ENCODE results near the gene SPDYE3. TPM values are rescaled to one million over a fixed set of nuclear protein-coding genes. Genes with fewer than 3 reads are reported as not detected.

Gene SPDYE3
- polyA plus RNA-seq, 2 of the 4 experiments (the other 2 are of a cell fraction): 0.04 TPM

DNA sequence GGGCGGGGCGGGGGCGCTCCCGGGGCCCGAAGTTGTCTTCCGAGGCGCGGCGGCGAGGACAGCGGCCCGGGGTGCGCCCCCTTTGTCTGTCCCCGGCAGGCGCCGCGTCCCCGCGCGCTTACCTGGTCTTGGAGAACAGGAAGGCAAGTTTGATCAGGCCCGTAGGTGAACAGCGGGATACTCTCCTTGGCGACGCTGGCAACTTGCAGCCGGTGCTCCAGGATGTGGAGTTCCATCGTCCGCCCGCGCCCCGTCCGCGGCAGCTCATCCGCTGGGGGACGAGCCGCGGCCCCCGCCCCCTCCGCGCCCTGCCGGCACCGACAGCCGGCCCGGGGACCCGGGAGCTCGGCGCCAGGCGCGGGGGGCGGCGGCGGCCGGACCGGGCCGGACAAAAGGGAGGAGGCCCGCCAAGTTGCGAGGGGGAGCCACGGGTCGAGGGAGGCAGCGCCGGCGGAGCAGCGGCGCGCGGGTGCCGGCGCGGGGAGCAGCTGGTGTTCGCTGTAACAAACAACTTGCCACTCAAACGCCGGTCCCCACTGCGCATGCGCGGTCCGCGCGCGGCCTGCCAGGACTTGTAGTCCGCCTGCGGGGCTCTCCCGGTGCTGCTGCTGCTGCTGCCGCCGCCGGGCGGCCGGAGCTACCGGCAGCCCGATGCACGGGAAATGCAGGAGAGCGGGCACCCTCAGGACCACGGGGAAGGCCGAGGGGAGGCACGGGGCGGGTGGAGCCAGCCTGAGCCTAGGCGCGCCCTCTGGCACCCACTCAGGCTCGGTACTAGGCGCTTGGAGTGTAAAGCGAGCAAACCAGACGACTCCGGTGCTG, 35.6 kb upstream of the SPDYE3 start:
- FAIRE-seq (no peak), ATAC-seq (peak; percentile 72 to 73), DNase-seq (ENCODE audit: low read depth in 1 of 2, low spot score in 1 of 2) (peak; percentile 64 to 97)
- Histone ChIP-seq H3K27ac (peak overlapping the region; percentile 87 to 98), H3K4me2 (peak overlapping the region; percentile 99), H3K4me3 (peak overlapping the region; percentile 90), H3K9me3 (no peaks in the 10 kb centered on the region), H3K4me1 (peaks cover 29% of the 10 kb centered on the region)
- CTCF ChIA-PET: interaction anchor here (0.6 to 1.5 kb wide), 6 partner anchors 13 to 84 kb away, joined by 3 to 5 read pairs (median 4); no protein-coding TSS in a partner anchor
- POLR2A ChIA-PET: interaction anchor here (0.6 to 1.2 kb wide), 2 partner anchors 157 to 170 kb away, joined by 3 to 4 read pairs; partner anchors contain the start of genes AP4M1, MCM7 and ZCWPW1
- TF ChIP-seq HDAC2 (IDR thresholded peaks at IDR 0.05) (no peak), ZFP36 (IDR thresholded peaks at IDR 0.05; ENCODE audit: borderline replicate concordance, partially characterized antibody) (no peak), ZSCAN20 (CRISPR knock-in tag; IDR thresholded peaks at IDR 0.05) (no peak), EHMT2 (IDR thresholded peaks at IDR 0.05; ENCODE audit: low read depth) (no peak), CBX2 (IDR thresholded peaks at IDR 0.05; ENCODE audit: borderline replicate concordance, low read depth) (no peak), EHF (CRISPR knock-in tag; IDR thresholded peaks at IDR 0.05) (no peak), MAX (IDR thresholded peaks at IDR 0.05) (peak; percentile 56; the same call in 1 of the 2 replicates), CHD2 (IDR thresholded peaks at IDR 0.05; ENCODE audit: low read length, partially characterized antibody) (no peak), RCOR1 (IDR thresholded peaks at IDR 0.05; ENCODE audit: low read depth, low read length) (no peak), JUNB (IDR thresholded peaks at IDR 0.05) (no peak), CHD4 (IDR thresholded peaks at IDR 0.05; ENCODE audit: borderline replicate concordance) (peak; percentile 44; the same call in 1 of the 2 replicates), FOXS1 (CRISPR knock-in tag; IDR thresholded peaks at IDR 0.05) (no peak), POLR2A (IDR thresholded peaks at IDR 0.05; ENCODE audit: low read length) (peak; percentile 45; the same call in 1 of the 2 replicates), RAD21 (conservative IDR thresholded peaks at IDR 0.05 in 1 of 2, IDR thresholded peaks at IDR 0.05 in 1 of 2) (peak in 1 of 2 experiments; percentile 44; a peak in 2 of 5 replicates), JUN (IDR thresholded peaks at IDR 0.05) (peak in 1 of 2 experiments; percentile 34; a peak in 1 of 5 replicates), SMC3 (IDR thresholded peaks at IDR 0.05) (peak; percentile 45; the same call in 2 of the 3 replicates), HEYL (CRISPR knock-in tag; IDR thresholded peaks at IDR 0.05) (no peak)
- TF ChIP-seq, protein P1, sequence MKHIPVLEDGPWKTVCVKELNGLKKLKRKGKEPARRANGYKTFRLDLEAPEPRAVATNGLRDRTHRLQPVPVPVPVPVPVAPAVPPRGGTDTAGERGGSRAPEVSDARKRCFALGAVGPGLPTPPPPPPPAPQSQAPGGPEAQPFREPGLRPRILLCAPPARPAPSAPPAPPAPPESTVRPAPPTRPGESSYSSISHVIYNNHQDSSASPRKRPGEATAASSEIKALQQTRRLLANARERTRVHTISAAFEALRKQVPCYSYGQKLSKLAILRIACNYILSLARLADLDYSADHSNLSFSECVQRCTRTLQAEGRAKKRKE (CRISPR knock-in tag; IDR thresholded peaks at IDR 0.05; ENCODE audit: low read depth): no peak
- TF ChIP-seq, protein P2, sequence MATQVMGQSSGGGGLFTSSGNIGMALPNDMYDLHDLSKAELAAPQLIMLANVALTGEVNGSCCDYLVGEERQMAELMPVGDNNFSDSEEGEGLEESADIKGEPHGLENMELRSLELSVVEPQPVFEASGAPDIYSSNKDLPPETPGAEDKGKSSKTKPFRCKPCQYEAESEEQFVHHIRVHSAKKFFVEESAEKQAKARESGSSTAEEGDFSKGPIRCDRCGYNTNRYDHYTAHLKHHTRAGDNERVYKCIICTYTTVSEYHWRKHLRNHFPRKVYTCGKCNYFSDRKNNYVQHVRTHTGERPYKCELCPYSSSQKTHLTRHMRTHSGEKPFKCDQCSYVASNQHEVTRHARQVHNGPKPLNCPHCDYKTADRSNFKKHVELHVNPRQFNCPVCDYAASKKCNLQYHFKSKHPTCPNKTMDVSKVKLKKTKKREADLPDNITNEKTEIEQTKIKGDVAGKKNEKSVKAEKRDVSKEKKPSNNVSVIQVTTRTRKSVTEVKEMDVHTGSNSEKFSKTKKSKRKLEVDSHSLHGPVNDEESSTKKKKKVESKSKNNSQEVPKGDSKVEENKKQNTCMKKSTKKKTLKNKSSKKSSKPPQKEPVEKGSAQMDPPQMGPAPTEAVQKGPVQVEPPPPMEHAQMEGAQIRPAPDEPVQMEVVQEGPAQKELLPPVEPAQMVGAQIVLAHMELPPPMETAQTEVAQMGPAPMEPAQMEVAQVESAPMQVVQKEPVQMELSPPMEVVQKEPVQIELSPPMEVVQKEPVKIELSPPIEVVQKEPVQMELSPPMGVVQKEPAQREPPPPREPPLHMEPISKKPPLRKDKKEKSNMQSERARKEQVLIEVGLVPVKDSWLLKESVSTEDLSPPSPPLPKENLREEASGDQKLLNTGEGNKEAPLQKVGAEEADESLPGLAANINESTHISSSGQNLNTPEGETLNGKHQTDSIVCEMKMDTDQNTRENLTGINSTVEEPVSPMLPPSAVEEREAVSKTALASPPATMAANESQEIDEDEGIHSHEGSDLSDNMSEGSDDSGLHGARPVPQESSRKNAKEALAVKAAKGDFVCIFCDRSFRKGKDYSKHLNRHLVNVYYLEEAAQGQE (IDR thresholded peaks at IDR 0.05): no peak
- TF ChIP-seq, protein P3, sequence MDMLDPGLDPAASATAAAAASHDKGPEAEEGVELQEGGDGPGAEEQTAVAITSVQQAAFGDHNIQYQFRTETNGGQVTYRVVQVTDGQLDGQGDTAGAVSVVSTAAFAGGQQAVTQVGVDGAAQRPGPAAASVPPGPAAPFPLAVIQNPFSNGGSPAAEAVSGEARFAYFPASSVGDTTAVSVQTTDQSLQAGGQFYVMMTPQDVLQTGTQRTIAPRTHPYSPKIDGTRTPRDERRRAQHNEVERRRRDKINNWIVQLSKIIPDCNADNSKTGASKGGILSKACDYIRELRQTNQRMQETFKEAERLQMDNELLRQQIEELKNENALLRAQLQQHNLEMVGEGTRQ (IDR thresholded peaks at IDR 0.05): no peak
- TF ChIP-seq, protein P4, sequence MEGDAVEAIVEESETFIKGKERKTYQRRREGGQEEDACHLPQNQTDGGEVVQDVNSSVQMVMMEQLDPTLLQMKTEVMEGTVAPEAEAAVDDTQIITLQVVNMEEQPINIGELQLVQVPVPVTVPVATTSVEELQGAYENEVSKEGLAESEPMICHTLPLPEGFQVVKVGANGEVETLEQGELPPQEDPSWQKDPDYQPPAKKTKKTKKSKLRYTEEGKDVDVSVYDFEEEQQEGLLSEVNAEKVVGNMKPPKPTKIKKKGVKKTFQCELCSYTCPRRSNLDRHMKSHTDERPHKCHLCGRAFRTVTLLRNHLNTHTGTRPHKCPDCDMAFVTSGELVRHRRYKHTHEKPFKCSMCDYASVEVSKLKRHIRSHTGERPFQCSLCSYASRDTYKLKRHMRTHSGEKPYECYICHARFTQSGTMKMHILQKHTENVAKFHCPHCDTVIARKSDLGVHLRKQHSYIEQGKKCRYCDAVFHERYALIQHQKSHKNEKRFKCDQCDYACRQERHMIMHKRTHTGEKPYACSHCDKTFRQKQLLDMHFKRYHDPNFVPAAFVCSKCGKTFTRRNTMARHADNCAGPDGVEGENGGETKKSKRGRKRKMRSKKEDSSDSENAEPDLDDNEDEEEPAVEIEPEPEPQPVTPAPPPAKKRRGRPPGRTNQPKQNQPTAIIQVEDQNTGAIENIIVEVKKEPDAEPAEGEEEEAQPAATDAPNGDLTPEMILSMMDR (IDR thresholded peaks at IDR 0.05): peak; percentile 7; the same call in 1 of the 3 replicates
- TF ChIP-seq, protein P5, sequence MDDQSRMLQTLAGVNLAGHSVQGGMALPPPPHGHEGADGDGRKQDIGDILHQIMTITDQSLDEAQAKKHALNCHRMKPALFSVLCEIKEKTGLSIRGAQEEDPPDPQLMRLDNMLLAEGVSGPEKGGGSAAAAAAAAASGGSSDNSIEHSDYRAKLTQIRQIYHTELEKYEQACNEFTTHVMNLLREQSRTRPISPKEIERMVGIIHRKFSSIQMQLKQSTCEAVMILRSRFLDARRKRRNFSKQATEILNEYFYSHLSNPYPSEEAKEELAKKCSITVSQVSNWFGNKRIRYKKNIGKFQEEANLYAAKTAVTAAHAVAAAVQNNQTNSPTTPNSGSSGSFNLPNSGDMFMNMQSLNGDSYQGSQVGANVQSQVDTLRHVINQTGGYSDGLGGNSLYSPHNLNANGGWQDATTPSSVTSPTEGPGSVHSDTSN (IDR thresholded peaks at IDR 0.05): peak; percentile 11; the same call in 1 of the 2 replicates
- TF ChIP-seq, protein P6, sequence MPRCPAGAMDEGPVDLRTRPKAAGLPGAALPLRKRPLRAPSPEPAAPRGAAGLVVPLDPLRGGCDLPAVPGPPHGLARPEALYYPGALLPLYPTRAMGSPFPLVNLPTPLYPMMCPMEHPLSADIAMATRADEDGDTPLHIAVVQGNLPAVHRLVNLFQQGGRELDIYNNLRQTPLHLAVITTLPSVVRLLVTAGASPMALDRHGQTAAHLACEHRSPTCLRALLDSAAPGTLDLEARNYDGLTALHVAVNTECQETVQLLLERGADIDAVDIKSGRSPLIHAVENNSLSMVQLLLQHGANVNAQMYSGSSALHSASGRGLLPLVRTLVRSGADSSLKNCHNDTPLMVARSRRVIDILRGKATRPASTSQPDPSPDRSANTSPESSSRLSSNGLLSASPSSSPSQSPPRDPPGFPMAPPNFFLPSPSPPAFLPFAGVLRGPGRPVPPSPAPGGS (IDR thresholded peaks at IDR 0.05): no peak
- 5% methylated on average over 17 of the region's 101 CpGs for WGBS (ENCODE audit: missing lambda C conversion rate)

Data from A549 (cell line).